ENCODE results near the gene FAM180A.
A peak's percentile ranks its signal among the peaks of the same experiment; 100 is the strongest.

Gene FAM180A

GRCh38 chr7:135736586-135737305 is 11.9 kb downstream of the FAM180A start:
- no peak for DNase-seq

- DNase-seq, result no peak
Measured at GRCh38 chr7:135734343-135734689, 14.3 kb downstream of the FAM180A start.

DNA sequence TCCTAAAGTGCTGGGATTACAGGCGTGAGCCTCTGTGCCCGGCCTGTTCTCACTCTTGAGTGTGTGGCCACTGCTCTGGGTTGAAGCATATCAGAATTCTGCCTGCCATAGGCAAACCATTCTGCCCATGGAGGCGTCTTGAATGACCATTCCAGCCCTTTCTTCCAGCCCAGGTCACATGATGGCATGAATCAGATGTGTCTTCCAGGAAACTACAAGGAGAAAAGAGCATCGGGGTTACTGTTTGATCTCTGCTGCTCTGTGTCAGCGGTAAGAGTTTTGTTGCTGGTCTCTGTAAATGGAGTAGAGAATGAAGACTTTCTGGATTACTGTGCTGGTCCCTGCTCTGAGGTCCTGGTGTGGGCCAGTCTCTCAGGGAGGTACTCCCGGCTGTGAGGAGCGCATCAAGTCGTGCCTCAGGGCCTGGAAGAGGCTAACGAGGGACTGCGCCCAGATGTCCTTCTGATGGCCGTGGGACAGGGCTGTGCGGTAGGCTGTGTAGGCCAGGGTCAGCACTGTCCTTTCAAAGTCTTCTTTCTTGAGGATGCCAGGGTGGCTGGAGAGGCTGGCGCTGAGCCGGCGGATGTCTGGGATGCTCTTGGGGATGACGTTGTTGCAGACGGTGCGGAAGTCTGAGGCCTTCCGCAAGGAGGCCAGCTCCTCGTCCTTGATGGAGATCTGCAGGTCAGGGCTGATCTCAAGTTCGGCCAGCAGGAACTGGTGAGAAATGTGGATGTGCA is 14.8 kb downstream of the FAM180A start:
- no peak for DNase-seq

GRCh38 chr7:135731131-135731530 is 17.5 kb downstream of the FAM180A start:
- DNase-seq, result no peak

- DNase-seq, result no peak
Measured at GRCh38 chr7:135729230-135729629, 19.4 kb downstream of the FAM180A start.

GRCh38 chr7:135728136-135728669 is 20.4 kb downstream of the FAM180A start, which contains the start of gene SLC13A4:
Gene SLC13A4 (minus strand): TSS chr7:135728186. CDS start chr7:135727496, 690 bp downstream.
- no peak for DNase-seq

DNA sequence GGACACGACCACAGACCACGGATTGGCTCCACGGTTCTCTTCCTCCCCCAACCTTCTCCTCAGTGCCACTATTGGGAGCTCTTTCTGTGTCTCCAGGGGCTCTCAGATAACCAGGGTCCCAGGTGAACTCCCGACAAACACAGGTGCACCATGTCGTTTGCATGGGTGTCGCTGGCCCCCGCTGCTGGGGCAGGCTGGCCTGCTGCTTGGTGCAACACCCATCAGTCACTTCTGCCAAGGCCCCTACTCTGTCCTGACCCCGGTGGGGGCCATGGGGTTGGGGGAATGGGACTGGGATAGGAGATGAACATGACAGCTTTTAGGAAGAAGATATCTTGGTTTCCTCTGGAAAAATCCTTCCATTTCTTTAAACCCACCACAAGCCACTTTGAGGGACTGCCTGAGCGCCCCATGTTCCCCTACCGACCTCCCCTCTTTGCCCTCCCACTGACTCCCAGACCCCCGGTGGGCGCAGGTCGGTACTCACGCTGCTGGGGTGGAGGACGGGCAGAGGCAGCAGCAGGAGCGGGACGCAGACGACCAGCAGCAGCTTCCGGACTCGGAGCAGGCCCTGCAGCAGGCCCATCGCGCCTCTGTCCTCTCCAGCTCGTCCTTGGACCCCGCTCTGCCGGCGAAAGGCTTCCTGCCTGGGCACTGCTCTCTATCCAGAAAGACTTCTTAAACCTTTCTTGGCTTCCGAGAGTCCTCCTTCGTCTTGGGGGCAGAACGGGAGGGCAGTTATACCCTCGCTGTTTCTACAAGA is 21.5 kb downstream of the FAM180A start:
- DNase-seq, result no peak

DNA sequence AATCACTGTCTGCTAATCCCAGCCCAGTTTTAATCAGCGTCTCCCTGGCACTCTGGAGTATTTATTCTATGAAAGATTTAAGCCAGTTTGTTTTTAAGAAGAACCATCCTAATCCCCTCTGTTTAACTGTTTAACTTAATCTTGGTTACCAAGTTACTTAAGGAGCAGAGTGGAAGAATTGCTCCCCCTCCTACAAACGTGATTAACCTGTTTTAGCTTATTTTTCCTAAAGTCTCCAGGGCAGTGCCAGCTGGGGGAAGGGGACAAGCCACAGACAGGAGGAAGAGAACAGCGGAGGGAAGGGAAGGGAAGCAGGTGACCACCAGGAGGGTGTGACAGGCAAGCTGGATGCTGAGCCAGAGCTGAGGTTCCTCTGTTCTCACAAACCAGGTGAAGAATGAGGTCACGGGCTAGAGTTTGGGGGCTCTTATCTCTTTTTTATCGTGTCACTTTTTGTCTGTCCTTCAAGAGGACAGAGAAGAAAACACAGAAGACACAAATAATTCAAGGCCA is 22.3 kb downstream of the FAM180A start:
- no peak for DNase-seq

DNA sequence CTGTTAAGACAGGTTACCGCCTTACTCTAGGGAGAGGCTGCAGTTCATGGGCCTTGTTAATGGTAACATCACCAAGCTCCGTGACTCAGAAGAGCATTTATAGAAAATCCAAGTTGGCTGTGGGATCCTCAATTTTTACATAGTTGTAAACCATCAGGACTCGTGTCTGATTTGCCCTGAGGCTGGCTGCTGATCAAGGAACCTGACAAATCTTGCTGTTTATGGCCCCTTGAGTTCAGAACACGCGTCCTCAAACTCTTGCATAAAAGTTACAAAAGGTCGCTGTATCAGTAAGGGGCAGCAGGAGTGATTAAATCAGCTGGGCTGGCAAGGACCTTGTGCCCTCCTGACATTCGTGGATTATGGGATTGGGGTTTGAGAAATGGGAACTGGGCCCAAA is 25.2 kb downstream of the FAM180A start:
- no peak for DNase-seq

DNA sequence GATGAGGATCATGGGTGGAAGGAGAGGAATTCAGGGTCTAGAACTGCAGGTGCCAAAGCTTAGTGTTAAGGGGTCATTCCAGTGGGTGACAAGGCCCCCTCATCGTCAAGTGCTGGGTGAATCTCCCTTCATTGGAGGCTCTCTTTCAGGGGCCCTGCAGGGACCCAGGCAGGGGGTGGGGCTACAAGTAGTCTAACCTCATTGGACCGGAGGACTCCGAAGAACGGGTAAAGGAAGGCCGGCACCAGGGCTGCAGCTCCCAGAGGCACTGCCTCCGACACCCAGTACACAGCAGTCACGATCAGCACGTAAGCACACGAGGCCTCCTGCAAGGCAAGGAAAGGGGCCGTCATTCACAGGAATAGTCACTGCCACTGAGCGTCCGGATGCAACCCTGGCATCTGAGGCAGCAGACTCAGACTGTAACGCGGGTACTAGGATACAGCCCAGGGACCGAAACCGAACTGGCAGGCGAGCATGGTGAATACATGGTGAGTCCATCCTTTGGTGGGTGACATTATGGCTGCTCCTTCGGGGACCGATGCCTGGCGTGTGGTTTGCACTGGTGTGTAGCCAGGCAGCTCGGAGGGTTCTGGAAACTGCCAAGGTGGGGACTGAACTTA is 27.3 kb downstream of the FAM180A start:
- DNase-seq, result no peak

DNA sequence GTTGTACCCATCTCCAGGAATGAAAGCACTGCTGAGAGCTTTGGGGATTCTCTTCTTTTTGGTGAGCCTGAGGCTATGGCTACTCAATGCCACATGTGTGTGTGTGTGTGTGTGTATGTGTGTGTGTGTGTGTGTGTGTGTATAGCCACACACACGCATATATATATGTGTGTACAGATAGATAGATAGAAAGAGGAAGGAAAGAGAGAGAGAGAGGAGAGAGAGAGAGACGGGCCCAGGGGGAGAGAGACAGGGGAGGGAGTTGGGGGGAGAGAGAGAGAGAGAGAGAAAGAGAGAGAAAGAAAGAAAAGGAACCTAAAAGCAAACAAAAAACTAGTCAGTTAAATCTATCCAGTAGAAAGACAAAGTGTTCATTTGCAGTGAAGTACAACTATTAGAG is 28.9 kb downstream of the FAM180A start:
- no peak for DNase-seq

DNA sequence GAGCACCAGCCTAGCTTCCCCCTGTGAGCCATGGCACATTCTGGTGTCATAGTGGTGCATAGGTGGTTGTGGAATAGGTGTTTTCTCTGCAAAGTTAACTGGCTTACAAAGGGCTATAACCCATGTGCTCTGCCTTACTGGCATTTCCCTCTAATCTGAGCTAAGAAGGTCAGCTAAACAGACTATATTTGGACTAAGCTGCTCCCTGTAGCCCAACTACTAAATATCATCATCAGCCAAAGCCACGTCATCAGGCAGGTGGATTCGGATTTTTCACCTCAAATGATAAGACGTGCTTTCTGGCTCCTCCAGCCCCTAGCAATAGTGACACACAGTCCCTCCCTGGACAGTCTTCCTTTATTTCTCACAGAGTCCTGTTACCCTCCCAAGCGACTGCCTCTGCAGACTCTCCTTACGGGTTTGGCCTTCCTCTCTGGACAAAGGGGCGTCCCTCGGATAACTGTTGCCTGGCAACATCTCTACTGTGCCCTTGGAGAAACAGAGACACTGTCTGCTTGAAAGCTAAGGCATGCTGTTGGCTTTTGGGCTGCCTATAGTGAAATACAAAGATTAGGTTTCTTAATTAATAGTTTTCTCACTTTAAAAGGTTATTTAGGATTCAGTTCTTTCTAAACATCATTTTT is 29.7 kb downstream of the FAM180A start:
- no peak for DNase-seq

DNA sequence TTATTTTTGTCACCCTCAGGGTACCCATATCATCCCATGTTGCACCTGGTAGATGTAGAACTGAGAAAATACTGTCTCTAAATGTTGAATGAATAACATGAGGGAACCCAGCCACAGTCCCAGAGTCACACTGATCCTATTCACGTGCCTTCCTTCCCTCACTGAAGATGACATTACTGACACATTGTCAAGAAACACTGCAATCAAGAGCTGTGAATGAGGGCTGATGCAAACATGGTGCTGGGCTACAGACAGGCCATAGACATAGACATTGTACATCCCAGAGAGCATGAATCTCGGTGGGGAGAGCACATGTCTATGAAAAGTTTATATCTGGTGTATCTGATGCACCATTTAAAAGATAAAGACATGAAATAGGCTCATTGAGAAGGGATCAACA is 30.4 kb downstream of the FAM180A start:
- no peak for DNase-seq

- DNase-seq, result no peak
Measured at GRCh38 chr7:135717693-135718092, 30.9 kb downstream of the FAM180A start.

- DNase-seq, result peak; percentile 81
Measured at GRCh38 chr7:135716677-135717238, 31.9 kb downstream of the FAM180A start.

DNA sequence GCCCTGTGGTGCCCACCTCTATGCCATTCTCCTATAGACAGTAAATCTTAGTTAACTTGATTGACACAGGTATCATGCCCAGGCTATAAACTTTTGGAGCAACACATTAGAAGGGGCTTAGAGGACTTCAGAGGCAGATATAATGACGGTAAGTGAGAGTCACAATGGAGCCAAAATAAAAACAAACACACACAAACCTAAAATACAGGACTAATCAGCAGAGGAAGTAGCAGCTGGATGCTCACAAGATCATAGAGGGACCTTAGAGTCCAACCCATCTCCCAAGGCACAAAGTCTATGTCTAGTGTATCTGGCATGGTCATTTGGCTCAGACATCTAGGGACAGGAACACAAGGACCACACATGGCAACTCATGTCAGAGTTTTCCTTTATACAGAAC is 32.9 kb downstream of the FAM180A start:
- no peak for DNase-seq

- no peak for DNase-seq
Measured at GRCh38 chr7:135715055-135715522, 33.5 kb downstream of the FAM180A start.

DNA sequence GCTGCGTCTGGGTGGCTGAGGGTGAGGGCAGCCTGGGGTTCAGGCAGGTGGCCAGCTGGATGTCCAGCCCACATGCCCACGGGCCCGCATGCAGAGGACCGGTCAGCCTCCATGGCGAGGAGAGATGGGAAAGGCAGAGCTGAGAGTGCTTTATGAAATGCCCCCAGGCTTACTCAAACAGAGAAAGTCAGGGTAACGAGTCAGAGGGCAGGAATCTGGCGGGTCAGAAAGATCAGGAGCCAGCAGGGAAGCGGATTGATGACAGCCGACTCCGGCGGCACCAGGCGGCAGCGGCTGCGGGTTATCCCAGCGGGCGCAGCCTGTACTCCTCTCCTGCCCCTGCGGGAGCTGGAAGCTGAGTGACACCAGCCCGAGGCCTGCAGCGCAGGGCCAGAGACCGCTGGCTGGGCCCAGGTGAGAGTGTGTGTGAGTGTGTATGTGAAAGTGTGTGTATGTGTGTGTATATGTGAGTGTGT is 34.0 kb downstream of the FAM180A start:
- DNase-seq, result no peak

DNA sequence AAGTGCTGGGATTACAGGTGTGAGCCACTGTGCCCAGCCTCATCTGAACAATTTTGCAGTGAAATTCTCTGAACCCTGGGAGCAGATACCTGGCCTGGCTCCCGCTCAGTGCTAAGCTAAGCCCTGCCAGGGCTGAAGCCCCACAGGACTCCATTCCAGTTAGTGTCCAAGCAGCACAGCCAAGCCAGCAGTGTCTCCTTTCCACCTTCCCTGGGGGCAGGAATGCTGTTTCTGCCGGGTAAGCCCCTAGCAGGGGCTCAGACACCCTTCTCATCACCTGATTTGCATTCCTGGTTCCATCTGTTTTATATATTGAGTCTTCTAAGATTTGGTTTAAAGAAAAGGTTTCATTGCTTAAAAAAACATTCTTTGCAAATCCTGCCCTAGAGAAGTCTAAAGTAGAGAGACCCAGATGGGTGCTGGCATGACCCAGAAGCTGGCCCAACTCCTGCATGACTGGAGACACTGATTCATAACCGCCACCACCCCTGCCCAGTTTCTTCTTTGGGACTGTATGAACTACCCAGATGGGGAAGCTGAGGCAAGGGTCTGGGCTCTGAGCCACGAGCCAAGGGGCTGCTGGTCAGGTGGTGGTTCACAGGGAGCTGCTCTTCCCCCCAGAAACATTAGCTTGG is 34.7 kb downstream of the FAM180A start:
- DNase-seq, result no peak

DNA sequence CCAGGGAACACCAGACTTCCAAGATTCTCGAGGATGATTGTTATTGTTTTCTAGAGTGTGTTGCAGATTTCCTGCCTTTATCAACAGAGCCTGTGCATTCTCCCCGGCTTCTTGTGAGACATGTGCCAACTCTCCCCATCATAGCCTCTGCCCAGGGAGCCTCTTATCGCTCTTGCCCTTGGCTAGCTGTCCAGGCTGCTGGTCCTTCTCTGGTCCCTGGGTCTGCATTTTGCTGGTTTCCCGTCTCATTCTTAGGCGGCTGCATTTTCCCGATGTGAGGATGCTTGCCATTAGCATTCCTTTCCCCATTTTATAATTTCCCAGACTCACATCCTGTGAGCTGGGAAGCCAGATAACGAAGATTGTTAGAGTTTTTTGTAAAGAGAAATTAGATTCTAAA is 35.8 kb downstream of the FAM180A start:
- no peak for DNase-seq

GRCh38 chr7:135712182-135712782 is 36.3 kb downstream of the FAM180A start:
- DNase-seq, result peak; percentile 25

All from COR-L47 (cell line).